ENCODE results near the gene STOML1.

The STOML1 gene

GRCh38 chr15:73939138-73939537, 53.0 kb downstream of the STOML1 start:
- TF ChIP-seq POLR2AphosphoS5 (IDR thresholded peaks at IDR 0.05; ENCODE audit: low read depth, low read length) (no peak), TAF1 (IDR thresholded peaks at IDR 0.05; ENCODE audit: borderline replicate concordance, insufficient read depth, low read length) (no peak), FOXP2 (optimal IDR thresholded peaks at IDR 0.05; ENCODE audit: borderline replicate concordance, extremely low read depth, extremely low read length, insufficient read depth) (no peak), REST (IDR thresholded peaks at IDR 0.05; ENCODE audit: insufficient read depth in 1 of 2, low read depth in 2 of 2, low read length in 2 of 2) (no peak), SIN3A (IDR thresholded peaks at IDR 0.05; ENCODE audit: borderline replicate concordance, insufficient read depth, low read length) (no peak)

GRCh38 chr15:73937726-73938125, 54.4 kb downstream of the STOML1 start:
- TF ChIP-seq REST (IDR thresholded peaks at IDR 0.05; ENCODE audit: insufficient read depth in 1 of 2, low read depth in 2 of 2, low read length in 2 of 2) (no peak), TAF1 (IDR thresholded peaks at IDR 0.05; ENCODE audit: borderline replicate concordance, insufficient read depth, low read length) (no peak), FOXP2 (optimal IDR thresholded peaks at IDR 0.05; ENCODE audit: borderline replicate concordance, extremely low read depth, extremely low read length, insufficient read depth) (no peak), POLR2AphosphoS5 (IDR thresholded peaks at IDR 0.05; ENCODE audit: low read depth, low read length) (no peak), SIN3A (IDR thresholded peaks at IDR 0.05; ENCODE audit: borderline replicate concordance, insufficient read depth, low read length) (no peak)

GRCh38 chr15:73937296-73937695, 54.8 kb downstream of the STOML1 start:
- TF ChIP-seq REST (IDR thresholded peaks at IDR 0.05; ENCODE audit: insufficient read depth in 1 of 2, low read depth in 2 of 2, low read length in 2 of 2) = no peak
- no peak for TF ChIP-seq TAF1 (IDR thresholded peaks at IDR 0.05; ENCODE audit: borderline replicate concordance, insufficient read depth, low read length)
- TF ChIP-seq SIN3A (IDR thresholded peaks at IDR 0.05; ENCODE audit: borderline replicate concordance, insufficient read depth, low read length) = no peak
- no peak for TF ChIP-seq FOXP2 (optimal IDR thresholded peaks at IDR 0.05; ENCODE audit: borderline replicate concordance, extremely low read depth, extremely low read length, insufficient read depth)
- TF ChIP-seq POLR2AphosphoS5 (IDR thresholded peaks at IDR 0.05; ENCODE audit: low read depth, low read length) = no peak

- no peak for TF ChIP-seq TAF1 (IDR thresholded peaks at IDR 0.05; ENCODE audit: borderline replicate concordance, insufficient read depth, low read length)
- TF ChIP-seq REST (IDR thresholded peaks at IDR 0.05; ENCODE audit: insufficient read depth in 1 of 2, low read depth in 2 of 2, low read length in 2 of 2) = no peak
- no peak for TF ChIP-seq SIN3A (IDR thresholded peaks at IDR 0.05; ENCODE audit: borderline replicate concordance, insufficient read depth, low read length)
- TF ChIP-seq FOXP2 (optimal IDR thresholded peaks at IDR 0.05; ENCODE audit: borderline replicate concordance, extremely low read depth, extremely low read length, insufficient read depth) = no peak
- no peak for TF ChIP-seq POLR2AphosphoS5 (IDR thresholded peaks at IDR 0.05; ENCODE audit: low read depth, low read length)
Measured at GRCh38 chr15:73936588-73937290, 55.4 kb downstream of the STOML1 start.

Measured in PFSK-1 (cell line).